HepG2 (cell line): Measurements from ENCODE around the gene TP63.

Experiments
- ETV6 ChIP-seq: sonication (generic); formaldehyde crosslinking; conservative IDR thresholded peaks from 2 replicates; pipeline ENCODE4 v1.4.0; 2020; ENCODE audit warnings: missing genetic modification reagents
- HNRNPUL1 ChIP-seq: fragments of 200-400 bp; formaldehyde crosslinking; IDR thresholded peaks from 2 replicates; pipeline ENCODE4 v1.6.1; 2017; ENCODE audit warnings: low read depth, mild to moderate bottlenecking, low read length, moderate library complexity
- KLF15 ChIP-seq: sonication (generic); formaldehyde crosslinking; IDR thresholded peaks from 2 replicates; pipeline ENCODE4 v1.8.1; 2023; ENCODE audit warnings: borderline replicate concordance, mild to moderate bottlenecking, inconsistent platforms, missing genetic modification reagents, mixed read lengths
- NBN ChIP-seq: fragments of 450-650 bp; conservative IDR thresholded peaks from 2 replicates; pipeline ENCODE4 v1.6.1; 2017
- POLR2AphosphoS2 ChIP-seq: IDR thresholded peaks from 2 replicates; pipeline ENCODE4 v1.6.1; 2011; ENCODE audit warnings: low read depth, low read length, improper control_type of control experiment
- RXRA ChIP-seq: sonication (generic); formaldehyde crosslinking; IDR thresholded peaks from 2 replicates; pipeline ENCODE4 v1.5.1; 2020; ENCODE audit warnings: missing genetic modification reagents

DNA sequence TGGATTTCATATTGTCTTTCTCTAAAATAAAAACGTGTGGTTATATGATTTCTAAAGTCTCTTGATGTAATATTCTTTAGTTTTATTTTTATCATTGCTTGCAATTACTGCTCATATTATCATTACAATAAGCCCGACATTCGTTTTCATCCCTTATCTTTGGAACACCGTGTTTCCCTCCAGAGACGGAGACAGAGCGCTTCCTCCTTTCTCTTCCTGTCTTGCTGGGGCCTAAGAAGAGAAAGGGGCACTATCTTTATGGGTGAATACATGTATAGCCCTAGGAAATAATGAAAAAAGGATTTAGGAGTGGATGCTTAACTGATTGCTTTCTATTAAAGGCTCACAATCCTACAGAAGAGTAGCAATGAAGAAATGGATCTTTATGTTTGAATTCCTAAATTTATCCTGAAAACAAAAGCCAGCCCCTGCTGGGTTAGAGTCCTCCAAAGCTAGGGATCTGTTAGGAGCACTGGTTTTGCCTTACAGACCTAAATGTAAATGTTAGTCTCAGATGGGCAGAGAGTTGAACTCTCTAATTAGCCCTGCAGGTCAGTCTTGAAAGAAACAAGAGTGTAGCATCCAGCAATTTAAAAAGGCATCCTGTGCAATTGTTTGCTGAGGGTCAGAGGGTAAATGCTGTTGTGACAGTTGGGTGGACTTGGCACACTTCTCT is 145.1 kb downstream of the TP63 start:
- TF ChIP-seq NBN (no peak), POLR2AphosphoS2 (no peak), KLF15 (no peak), RXRA (CRISPR knock-in tag) (no peak), HNRNPUL1 (no peak), ETV6 (CRISPR knock-in tag) (no peak)
